NB4 (cell line): Measurements from ENCODE around the gene BTG2.

ENCODE experiments used
- DNase-seq: peaks from one replicate; pipeline ENCODE4 v3.0.0; 2010; ENCODE audit warnings: low read depth
- H3K4me3 ChIP-seq: one replicate; pipeline ENCODE4 v1.5.1; 2011; ENCODE audit warnings: mild to moderate bottlenecking, low read depth, low read length, moderate library complexity
- CTCF ChIP-seq: IDR thresholded peaks from one replicate; pipeline ENCODE4 v1.5.1; 2012; ENCODE audit warnings: low read depth, low read length
- MAX ChIP-seq: IDR thresholded peaks from 2 replicates; pipeline ENCODE4 v1.6.1; 2011; ENCODE audit warnings: low read depth, low read length
- MYC ChIP-seq: IDR thresholded peaks from 2 replicates; pipeline ENCODE4 v1.6.1; 2011; ENCODE audit warnings: low read depth, low read length
- POLR2A ChIP-seq: IDR thresholded peaks from 2 replicates; pipeline ENCODE4 v1.6.1; 2011; ENCODE audit warnings: mild to moderate bottlenecking; ENCODE audit not compliant: insufficient read length; ENCODE audit errors: extremely low read depth

The BTG2 gene

DNA sequence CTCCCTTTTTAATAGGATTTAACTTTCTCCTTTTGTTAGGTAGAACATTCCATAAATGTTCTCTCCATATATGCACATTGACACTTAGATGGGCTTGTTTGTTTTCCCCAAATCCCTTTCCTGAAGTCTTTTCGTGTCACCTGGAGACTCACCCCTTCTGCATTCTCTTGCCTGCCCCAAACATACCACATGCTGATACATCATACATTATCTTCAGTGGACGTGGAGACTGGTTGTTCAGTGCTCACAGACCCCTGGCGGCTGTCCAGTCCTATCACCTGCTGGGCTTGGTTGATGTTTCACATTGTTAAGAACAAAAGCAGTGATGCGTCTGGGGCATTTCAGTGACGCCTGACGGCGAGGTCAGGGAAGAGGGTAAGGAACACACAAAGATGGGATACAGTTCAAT lies 23.4 kb downstream of the BTG2 start:
- TF ChIP-seq MYC: no peak
- no peak for TF ChIP-seq CTCF
- no peak for TF ChIP-seq POLR2A
- no peak for TF ChIP-seq MAX
- no peak overlapping the region for H3K4me3 ChIP-seq
- DNase-seq: no peak

DNA sequence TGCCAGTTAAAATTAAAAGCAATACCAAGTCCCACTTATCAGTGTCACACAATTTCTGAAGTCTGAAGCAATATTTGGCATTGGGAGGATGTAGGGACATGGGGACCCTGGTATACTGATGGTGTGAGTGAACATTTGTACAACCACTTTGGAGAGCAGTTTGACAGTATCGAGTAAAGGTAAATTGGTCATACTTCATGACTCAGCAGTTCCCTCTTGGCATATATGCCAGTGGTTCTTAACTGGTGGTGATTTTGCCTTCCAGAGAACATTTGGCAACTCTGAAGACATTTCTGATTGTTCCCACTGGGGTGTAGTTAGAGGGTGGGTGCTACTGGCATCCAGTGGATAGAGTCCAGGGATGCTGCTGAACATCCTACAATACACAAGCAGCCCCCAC lies 25.9 kb downstream of the BTG2 start:
- DNase-seq: no peak
- no peak overlapping the region for H3K4me3 ChIP-seq
- TF ChIP-seq CTCF: no peak
- no peak for TF ChIP-seq MYC
- TF ChIP-seq POLR2A: no peak
- no peak for TF ChIP-seq MAX

DNA sequence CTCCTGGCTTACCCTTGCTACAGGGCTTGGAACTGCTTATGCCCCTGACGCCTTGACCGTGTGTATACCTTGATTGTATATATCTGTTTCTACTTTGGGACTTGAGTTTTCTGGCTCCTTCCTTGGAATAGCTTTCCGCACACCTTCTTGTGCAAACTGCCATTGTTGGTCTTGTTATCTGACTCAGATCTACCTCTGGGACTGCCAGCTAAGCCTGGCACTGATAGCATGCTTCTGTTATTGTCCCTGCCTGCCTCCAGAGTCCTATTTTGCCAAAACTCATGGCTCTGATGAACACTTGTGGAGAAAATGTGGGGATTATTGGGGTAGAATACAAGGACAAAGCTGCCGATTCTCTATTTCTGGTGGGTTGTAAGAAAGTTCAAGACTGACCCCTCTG lies 30.2 kb downstream of the BTG2 start:
- no peak overlapping the region for H3K4me3 ChIP-seq
- TF ChIP-seq POLR2A (no peak), MYC (no peak), MAX (no peak), CTCF (no peak)
- no peak for DNase-seq

- DNase-seq: no peak
These were observed 30.8 kb downstream of the BTG2 start for GRCh38 chr1:203336097-203336496.

DNA sequence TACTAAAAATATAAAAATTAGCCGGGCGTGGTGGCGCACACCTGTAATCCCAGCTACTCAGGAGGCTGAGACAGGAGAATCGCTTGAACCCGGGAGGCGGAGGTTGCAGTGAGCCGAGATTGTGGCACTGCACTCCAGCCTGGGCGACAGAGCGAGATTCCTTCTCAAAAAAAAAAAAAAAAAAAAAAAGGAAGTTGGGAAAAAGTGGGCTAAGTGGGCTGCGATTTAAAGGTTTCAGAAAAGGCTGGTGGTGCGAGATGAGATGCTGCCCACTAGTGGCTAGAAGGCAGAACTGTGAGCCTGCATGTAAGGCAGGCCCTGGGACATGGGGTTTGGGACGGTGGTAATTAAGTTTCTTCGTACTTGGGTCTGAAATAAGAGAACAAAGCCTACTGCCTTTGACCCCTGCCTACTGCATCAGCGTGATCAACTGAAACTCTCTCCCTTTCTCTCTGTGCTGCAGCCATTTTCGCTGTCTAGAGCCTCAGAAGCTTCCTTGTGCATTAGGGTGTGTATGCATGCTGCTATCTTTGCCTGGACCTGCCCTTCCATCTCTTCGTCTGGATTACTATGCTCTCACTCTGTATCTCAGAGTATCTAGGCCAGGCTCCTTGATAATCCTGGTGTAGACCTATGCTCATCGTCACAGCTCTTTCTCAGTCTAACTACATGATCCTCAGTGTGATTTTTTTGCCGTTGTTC lies 33.2 kb downstream of the BTG2 start:
- peak; percentile 72 for DNase-seq
- TF ChIP-seq MYC (no peak), CTCF (peak; percentile 93)

More at GRCh38 chr1:203336097-203336496, 30.8 kb downstream of the BTG2 start:
- no peak overlapping the region for H3K4me3 ChIP-seq
- no peak for TF ChIP-seq POLR2A
- no peak for TF ChIP-seq CTCF
- no peak for TF ChIP-seq MAX
- TF ChIP-seq MYC: no peak

More for the DNA sequence above, 33.2 kb downstream of the BTG2 start:
- no peak overlapping the region for H3K4me3 ChIP-seq
